Measurements from ENCODE around the gene ZNF579. TPM values are rescaled to one million over a fixed set of nuclear protein-coding genes. Genes with fewer than 3 reads are reported as not detected.

The ZNF579 gene
- total and polyA plus RNA-seq, 8 donors: 10.7 to 14.7 (median 12.9) TPM

DNA sequence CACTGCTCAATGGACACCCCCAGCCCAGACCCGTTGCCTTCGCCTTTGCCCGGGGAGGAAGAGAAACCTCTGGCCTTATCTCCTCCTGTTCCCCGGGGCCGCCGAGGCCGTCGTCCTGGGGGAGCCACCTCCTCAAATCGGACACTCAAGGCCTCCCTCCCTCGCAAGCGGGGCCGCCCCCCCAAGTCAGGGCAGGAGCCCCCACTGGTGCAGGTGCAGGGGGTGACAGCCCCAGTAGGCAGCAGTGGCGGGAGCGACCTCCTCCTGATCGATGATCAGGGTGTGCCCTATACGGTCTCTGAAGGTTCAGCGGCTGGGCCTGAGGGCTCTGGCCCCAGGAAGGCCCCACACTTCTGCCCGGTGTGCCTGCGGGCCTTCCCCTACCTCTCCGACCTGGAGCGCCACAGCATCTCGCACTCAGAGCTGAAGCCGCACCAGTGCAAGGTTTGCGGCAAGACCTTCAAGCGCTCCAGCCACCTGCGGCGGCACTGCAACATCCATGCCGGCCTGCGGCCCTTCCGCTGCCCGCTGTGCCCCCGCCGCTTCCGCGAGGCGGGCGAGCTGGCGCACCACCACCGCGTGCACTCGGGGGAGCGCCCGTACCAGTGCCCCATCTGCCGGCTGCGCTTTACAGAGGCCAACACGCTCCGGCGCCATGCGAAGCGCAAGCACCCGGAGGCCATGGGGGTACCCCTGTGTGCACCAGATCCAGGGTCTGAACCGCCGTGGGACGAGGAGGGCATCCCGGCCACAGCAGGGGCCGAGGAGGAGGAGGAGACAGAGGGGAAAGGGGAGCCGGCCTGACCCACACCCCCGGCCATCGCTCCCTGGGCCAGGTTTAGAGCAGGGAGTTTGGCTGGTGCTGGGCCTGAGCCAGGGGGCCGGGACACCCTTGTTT is 21.7 kb upstream of the ZNF579 start:
- Histone ChIP-seq H3K4me3 (no peak overlapping the region), H3K4me1 (peaks cover 7 to 54% of the 10 kb centered on the region in 2 donors), H3K36me3 (peaks cover 0 to 16% of the 10 kb centered on the region in 2 donors), H3K27ac (no peak overlapping the region), H3K27me3 (no peaks in the 10 kb centered on the region), H3K9me3 (no peaks in the 10 kb centered on the region)
- TF ChIP-seq, protein P1, sequence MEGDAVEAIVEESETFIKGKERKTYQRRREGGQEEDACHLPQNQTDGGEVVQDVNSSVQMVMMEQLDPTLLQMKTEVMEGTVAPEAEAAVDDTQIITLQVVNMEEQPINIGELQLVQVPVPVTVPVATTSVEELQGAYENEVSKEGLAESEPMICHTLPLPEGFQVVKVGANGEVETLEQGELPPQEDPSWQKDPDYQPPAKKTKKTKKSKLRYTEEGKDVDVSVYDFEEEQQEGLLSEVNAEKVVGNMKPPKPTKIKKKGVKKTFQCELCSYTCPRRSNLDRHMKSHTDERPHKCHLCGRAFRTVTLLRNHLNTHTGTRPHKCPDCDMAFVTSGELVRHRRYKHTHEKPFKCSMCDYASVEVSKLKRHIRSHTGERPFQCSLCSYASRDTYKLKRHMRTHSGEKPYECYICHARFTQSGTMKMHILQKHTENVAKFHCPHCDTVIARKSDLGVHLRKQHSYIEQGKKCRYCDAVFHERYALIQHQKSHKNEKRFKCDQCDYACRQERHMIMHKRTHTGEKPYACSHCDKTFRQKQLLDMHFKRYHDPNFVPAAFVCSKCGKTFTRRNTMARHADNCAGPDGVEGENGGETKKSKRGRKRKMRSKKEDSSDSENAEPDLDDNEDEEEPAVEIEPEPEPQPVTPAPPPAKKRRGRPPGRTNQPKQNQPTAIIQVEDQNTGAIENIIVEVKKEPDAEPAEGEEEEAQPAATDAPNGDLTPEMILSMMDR (IDR thresholded peaks at IDR 0.05): no peak
- no peak for ATAC-seq
- intact Hi-C loops (cut with DNase I): loop anchor here in 1 of 2 donors (10.0 kb wide), 1 partner anchor 88 kb away; no protein-coding TSS in a partner anchor
- peak in 1 of 4 donors; percentile 82 for DNase-seq

DNA sequence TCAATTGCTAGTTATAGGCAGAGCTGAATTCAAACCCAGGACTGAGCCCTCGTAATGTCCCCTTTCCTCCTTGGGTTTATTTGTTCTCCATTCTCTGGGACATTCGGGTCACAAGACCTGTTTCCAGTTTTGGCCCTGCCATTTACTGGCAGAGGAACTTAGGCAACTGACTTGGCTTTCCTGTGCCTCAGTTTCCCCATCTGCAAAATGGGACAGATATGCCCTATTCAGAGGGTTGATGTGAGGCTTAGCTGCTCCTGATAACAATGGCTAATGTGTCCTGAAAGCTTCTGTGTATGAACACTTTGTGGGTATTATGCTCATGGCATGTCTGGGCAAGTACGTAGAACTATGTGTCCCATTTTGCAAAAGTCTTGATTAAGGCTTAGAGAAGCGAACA is 20.4 kb upstream of the ZNF579 start:
- Histone ChIP-seq H3K9me3 (no peaks in the 10 kb centered on the region), H3K27me3 (no peaks in the 10 kb centered on the region), H3K4me3 (peak overlapping the region; percentile 57 to 73), H3K4me1 (peaks cover 0 to 42% of the 10 kb centered on the region in 2 donors), H3K36me3 (peaks cover 0 to 28% of the 10 kb centered on the region in 2 donors), H3K27ac (peak overlapping the region; percentile 98 to 99)
- TF ChIP-seq, protein P1 (IDR thresholded peaks at IDR 0.05): no peak
- DNase-seq (no peak), ATAC-seq (no peak)
- intact Hi-C loops (cut with DNase I): loop anchor here in 1 of 2 donors (10.0 kb wide), 1 partner anchor 86 kb away; no protein-coding TSS in a partner anchor

DNA sequence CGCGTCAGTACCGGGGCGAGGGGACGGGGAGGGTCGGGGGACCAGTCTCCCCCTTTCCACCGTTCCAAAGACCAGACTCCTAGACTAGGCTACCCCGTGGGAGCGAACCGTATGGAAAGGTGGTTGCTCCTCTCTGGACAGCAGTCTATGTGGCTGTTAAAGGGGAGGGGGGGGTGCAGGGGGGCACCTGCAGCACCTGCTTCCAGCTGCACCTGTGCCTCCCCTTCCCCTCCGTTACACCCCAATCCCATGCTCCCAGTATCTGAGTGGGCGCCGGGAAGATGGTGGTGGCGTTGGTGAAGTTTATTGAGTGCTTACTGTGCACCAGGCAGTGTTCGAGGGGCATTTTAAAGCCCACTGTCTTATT is 20.0 kb upstream of the ZNF579 start:
- intact Hi-C loops (cut with DNase I): loop anchor here in 1 of 2 donors (10.0 kb wide), 1 partner anchor 86 kb away; no protein-coding TSS in a partner anchor
- peak overlapping the region; percentile 98 to 99 for H3K27ac ChIP-seq
- peaks cover 0 to 33% of the 10 kb centered on the region in 2 donors for H3K36me3 ChIP-seq
- TF ChIP-seq, protein P1 (IDR thresholded peaks at IDR 0.05): no peak
- H3K4me1 ChIP-seq: peaks cover 0 to 40% of the 10 kb centered on the region in 2 donors
- DNase-seq (no peak), ATAC-seq (no peak)
- H3K4me3 ChIP-seq: peak overlapping the region; percentile 57 to 73
- no peaks in the 10 kb centered on the region for H3K9me3 ChIP-seq
- no peaks in the 10 kb centered on the region for H3K27me3 ChIP-seq

DNA sequence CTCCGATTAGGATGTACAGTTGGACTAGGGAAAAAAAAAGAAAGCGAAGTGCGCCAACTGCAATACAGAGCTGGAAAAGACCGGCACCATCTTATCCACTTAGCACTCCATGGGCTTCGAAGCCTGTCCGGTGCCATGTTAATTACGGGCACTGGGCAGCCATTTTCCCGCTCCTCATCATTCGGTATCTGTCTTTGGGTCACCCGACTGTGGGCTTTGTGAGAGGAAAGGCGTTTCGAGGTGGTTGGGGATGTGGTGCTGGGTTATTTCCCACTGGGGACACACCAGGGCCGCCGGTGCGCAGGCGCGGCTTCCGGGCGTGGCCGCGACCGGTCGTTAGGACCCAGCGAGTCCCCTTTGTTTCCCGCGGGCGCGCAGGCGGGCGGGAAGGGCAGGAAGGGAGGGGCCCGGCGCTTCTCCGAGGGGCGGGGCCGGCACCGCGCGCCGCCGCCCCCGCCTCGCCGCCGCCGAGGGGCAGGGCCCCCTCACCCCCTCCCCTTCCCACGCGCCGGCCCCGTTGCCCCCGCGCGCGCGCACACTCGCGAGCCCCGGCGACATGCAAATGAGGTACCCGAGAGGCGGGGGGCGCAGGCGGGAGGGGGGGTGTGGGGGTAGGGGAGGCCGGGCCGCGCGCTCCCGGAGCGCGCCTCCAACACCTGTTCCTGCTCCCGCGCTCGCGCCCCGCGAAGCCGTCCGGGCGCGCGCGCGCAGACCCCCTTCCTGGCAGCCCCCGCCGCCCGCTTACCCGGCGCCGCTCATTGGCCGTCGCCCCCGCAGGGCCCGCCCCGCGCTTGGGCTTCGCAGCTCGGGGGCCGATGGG is 19.4 kb upstream of the ZNF579 start, which contains the start of gene ZNF524:
Gene ZNF524, plus strand, starts transcription at position 447 of the 820 bp plus-strand sequence. CDS start 1,825 bp downstream, outside the sequence.
- Histone ChIP-seq H3K27me3 (no peaks in the 10 kb centered on the region), H3K36me3 (peaks cover 0 to 39% of the 10 kb centered on the region in 2 donors), H3K4me3 (peak within 1 kb of the TSS; percentile 57 to 73), H3K27ac (peak within 1 kb of the TSS; percentile 98 to 99), H3K9me3 (no peaks in the 10 kb centered on the region), H3K4me1 (peaks cover 0 to 40% of the 10 kb centered on the region in 2 donors)
- TF ChIP-seq, protein P1 (IDR thresholded peaks at IDR 0.05): no peak
- ATAC-seq (peak; percentile 66), DNase-seq (peak; percentile 90 to 99 (median 94))
- intact Hi-C loops (cut with DNase I): loop anchor here in 1 of 2 donors (10.0 kb wide), 1 partner anchor 85 kb away; no protein-coding TSS in a partner anchor
